Peyer's patch (tissue), 4 donors: ENCODE data around the gene TRMT61A.

Source experiments
- POLR2A ChIP-seq, 2 donors: fragments of 450-650 bp; IDR thresholded peaks; one replicate each; pipeline ENCODE4 v1.5.1; 2017; ENCODE audit warnings: antibody characterized with exemption in 2 of 2, mild to moderate bottlenecking in 2 of 2, moderate library complexity in 2 of 2
- TF ChIP-seq, protein P1 (sequence below), 6 experiments: fragments of 450-650 bp in 4 of 6; fragments of 200-600 bp in 2 of 6; sonication (generic) in 1 of 6; IDR thresholded peaks; one replicate each; pipeline ENCODE4 v1.5.1; 2017 to 2019; ENCODE audit warnings: antibody characterized with exemption in 6 of 6, mild to moderate bottlenecking in 3 of 6, moderate library complexity in 1 of 6

DNA sequence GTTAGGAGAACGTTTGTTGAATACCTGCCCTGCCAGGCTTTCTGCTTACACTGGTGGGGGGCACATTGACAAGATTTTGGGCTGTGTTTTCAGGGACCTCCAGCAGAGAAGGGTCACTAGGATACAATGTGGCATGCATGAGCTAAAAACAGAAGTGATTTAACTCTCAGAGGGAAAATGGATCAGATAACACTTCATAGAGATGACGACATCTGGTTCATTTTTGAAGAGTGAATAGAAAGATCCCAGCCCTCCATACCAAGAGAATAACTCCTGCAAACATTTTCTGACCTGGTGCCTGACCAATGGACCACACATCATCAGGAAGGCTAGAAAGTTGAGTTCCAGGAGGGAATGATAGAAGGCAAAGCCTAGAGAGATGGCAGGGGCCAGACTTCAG lies 40.0 kb upstream of the TRMT61A start:
- TF ChIP-seq, protein P1, sequence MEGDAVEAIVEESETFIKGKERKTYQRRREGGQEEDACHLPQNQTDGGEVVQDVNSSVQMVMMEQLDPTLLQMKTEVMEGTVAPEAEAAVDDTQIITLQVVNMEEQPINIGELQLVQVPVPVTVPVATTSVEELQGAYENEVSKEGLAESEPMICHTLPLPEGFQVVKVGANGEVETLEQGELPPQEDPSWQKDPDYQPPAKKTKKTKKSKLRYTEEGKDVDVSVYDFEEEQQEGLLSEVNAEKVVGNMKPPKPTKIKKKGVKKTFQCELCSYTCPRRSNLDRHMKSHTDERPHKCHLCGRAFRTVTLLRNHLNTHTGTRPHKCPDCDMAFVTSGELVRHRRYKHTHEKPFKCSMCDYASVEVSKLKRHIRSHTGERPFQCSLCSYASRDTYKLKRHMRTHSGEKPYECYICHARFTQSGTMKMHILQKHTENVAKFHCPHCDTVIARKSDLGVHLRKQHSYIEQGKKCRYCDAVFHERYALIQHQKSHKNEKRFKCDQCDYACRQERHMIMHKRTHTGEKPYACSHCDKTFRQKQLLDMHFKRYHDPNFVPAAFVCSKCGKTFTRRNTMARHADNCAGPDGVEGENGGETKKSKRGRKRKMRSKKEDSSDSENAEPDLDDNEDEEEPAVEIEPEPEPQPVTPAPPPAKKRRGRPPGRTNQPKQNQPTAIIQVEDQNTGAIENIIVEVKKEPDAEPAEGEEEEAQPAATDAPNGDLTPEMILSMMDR (IDR thresholded peaks at IDR 0.05), result no peak
- no peak for TF ChIP-seq POLR2A (IDR thresholded peaks at IDR 0.05)
